Putamen (tissue), 1 donor: ENCODE measurements around the gene SPTB.

Experiments used
- DNase-seq: peaks from one replicate; pipeline ENCODE4 v3.0.0-alpha.2; 2016; ENCODE audit warnings: low spot score

SPTB gene

DNA sequence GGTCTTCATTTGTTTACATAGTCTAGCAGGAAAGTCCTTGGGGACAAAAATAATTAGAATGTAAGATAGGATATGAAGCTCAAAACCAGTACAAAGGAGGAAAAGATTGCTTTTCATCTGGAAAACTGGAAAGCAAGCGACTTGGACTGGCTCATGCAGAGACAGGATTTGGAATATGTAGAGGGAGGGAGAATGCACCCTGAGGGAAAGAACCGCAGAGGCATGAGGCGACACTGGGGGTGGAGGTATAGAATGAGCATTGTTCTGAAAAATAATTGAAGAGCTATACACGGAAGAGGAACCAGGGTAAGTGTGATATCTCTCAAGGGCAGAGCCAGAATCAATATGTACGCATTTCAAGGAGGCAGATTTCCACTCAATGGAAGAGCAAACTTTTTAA, 90.0 kb downstream of the SPTB start:
- no peak for DNase-seq

DNA sequence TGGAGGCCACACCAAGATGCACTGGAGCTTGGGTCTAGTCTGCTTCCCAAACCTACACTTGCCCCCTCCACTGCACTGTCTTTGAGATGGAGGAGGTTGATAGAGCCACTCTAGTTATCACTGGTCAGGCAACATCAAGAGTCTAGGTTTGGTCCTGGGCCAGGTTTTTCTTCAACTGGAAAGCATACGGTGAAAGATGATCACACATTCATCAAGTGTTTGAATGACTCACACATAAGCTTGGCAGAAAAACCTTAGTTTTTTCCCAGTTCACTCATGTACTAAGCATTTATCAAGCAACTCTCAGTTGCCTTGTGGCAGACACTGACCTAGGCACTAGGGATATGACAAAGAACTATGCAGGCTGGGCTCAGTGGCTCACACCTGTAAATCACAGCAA, 91.0 kb downstream of the SPTB start:
- DNase-seq = no peak

DNA sequence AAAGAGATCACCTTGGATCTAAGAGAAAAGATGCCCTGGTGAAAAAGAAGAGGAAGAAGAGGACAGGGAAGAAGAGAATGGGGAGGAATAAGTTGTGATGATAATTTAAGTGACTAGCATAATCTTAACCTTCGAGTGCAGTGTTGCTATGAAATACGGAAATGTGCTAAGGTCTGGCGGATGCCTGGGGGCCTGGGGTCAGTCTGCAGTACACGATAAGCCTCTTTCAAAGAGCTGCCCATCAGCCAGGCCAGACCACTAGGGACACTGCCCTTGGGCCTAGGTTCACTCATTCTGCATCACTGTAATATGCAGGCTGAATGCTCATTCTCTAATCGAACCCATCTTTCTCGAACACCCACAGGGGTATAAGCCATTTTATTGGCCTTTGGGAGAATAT, 92.1 kb downstream of the SPTB start:
- DNase-seq = no peak

DNA sequence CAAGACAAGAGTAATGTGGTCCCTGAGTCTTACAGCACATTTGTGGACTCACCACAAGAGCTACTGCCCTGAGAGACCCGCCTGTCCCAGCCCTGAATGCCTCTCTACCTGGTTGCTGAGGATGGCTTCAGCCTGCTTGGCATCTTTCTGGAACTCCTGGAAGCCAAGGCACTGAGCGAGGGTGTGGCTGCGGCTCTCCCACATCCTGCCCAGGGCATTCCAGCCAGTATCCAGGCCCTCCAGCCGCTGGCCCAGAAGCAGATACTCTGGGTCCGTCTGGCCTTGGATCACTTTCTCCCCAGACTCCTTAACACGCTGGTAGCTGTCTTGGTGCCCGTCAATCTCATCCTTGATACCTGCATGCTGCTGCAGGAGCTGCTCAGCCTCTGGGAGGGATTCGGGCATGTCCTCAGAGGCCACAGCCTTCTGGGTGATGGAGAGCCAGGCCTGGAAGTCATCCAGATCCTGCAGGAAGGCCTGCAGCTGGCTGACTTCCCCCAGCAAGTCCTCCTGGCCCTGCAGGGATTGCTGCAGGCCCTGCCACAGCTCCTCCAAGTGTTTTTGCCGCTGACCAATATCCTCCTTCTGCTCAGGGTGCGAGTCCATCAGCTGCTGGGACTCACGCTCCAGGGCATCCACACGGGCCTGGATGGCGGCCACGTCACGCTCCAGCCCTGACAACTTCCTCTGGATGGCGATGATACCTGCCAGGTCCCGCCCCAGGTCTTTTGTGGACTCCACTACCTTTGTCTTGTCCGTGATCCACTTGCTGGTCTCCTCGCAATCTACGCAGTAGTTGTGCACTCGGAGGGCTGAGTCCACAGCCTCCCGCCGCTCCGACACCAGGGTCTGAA, 93.2 kb downstream of the SPTB start:
- DNase-seq = no peak

DNA sequence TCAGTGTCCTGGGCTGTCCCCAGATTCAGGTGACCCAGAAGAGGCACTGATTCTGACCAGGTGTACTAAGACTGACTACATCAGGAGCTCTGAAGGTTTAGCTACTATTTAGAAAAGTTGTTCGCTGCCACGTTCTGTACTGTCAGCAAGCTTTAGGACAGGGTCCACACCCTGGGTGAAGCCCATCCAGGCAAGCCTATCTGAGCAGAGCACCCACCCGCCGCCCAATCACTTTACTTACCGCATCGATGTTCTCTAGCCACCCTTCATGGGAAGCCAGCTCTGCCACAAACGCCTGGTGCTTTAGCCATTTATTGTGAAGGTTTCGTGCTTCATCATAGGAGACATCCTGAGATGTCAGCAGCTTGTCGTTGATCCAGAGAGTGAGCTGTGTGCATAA, 95.7 kb downstream of the SPTB start:
- DNase-seq = no peak

DNA sequence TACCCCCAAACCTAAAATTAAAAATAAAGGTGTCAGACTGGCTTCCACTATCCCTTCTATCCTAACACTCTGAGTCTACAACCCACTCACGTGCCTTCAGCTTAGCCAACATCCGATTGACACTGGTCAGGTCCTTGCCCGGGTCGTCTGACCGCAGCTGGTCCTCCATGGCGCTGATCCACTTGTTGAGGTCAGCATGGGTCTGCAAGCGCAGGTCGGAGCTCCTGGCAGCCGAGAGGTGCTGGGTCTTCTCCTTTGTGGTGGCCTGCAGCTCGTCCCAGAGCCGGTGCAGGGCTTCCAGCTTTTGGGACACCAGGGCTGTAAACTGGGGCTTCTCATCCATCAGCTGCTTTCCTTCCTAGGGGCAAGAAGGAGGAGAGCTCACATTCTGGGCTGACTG, 97.5 kb downstream of the SPTB start:
- no peak for DNase-seq

DNA sequence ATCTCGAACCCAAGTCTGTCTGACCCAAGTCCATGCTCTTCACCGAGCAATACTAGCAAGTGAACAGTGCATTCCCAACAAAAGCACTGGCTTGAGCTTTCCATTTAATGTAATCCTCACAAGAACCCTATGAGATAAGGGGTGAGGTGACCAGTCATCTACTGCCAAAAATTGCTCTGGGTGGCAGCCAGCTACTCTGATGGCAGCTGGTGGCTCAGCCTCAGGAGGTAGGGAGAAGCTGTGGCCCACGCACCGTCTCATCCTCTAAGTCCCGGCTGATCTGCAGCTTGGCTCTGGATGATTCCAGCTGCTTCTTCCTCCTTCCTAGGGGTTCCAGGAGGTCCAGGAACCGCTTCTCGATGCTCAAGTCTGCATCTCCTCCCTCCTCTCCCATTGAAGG, 100.2 kb downstream of the SPTB start:
- no peak for DNase-seq

DNA sequence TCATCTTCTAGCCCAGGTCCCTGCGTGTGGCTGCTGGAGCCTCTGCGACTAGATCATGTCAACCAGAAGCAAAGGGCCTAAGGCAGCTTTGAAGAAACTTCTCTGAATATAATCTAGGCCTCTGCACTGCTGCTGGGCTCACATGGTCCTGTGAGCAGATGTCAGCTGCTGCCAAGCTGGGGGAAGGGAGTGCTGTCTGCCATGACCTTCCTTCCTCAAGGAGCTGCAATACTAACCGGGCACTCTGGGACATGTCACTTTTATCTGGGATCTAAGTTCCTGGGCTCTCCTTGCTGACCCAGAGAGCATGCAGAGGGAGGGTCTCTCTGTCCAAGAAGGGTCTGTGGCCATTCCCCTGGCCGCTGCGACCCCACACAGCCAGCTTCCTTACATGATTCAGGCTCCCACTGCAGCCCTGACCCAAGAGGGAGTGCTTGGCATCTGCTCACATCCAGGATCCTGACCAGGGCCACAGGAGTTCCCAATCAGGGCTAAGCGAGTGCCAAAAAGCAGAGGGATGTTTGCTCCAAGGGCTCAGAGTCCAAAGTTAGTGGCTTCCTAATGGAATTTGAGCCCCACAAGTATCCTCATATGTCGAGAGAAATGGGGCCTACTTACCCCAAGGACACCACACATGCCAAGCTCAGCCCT, 101.5 kb downstream of the SPTB start:
- DNase-seq = no peak

DNA sequence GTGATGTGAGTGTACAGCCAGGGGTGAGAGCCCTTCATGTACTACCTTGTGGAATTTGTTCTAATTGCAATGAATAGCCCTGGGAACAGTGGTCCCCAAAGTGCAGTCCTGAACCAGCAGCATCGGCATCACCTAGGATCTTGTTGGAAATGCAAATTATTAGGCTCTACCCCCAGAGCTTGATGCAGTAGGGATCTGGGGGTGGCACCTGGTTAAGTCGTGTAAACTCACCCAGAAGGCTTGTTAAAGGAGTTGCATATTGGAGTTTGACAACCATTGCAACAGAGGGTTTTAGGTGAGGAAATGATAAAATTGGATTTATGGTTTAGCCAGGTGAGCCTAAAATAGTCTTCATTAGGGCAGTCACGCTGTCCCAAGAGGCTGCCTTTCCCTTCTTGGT, 102.2 kb downstream of the SPTB start:
- no peak for DNase-seq

DNA sequence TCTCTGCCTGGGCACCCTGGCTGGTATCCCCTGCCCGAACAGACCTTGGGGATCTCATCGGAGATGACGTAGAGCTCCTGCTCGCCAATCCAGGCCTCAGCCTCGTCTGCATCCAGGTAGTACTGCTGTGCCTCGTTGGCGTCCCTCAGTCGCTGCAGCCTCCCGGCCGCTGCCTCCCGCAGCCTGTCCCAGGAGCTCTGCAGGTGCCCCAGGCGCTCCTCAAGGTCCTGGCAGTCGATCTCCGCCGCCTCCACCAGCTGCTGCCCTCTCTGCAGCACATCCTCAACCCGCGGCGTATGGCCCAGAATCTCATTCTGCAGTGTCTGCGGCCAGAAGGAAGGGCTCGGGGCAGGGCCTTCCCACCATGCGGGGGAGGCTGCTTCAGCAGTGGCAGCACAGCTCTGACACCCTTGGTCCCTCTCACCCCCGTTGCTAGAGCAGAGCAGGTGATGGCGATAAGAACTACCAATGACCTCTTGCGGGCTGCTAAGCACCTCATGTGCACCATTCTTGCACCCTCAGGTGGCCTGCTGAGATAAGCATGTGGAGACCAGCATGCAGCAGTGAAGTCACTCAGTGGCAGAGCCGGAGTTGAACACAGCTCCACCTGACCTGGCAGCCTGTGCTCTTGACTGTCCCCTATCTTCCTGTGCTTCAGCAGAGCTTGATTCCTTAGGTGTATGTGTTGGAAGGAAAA, 104.5 kb downstream of the SPTB start:
- no peak for DNase-seq

DNA sequence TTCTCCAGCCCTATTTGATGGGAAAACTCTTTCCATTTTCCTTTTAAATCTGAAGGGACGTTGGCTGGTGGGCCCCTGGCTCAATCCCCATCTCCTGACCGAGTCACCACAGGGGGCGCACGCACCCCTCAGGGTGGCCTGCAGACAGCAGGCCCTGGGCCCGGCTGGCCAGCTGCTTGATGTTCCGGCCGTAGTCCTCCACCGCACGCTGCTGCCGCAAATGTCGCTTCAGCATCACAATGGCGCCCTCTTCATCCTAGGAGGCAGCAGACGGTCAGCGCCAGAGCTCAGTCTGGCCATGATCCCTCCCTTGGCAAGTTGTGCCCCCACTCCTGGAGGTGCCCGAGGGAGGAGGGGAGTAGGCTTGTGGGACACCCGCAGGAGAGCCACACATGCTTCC, 105.4 kb downstream of the SPTB start:
- DNase-seq = no peak

DNA sequence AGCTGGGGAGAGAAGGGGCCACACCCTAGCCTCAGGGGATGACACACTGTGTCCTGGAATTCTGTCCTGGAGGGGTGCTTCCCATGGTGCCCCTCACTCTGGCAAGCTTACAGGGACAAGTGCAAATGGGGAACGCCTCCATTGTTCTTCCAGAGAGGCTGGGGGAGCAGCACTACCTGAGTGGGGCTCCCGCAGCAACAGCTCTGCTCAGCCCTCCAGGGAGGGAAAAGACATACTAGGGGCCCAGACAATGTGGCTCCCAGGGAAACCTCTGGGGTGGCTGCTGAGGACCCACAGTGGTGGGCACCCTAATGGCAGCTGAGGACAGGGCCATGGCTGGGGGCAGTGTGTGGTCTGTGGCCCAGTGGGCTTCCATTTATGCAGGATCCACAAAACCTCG, 106.1 kb downstream of the SPTB start:
- no peak for DNase-seq

DNA sequence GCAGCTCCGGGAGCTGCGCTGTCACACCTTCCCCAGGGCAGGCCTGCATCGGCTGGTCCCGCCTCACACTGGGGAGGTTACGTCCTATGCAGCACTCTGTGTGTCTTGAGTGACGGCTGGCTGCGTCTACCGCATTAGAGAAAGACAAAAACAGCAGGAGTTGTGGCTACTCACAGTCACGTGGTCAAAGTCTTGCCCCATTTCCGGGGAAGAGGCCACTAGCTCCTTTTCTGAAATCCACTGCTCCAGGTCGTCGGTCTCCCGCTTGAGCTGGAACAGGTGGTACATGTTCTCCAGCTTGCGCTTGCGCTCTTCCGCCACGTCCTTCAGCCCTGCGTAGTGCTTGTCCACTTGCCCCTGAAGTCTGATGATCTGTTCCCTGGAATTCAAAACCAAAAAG, 106.7 kb downstream of the SPTB start:
- no peak for DNase-seq

DNA sequence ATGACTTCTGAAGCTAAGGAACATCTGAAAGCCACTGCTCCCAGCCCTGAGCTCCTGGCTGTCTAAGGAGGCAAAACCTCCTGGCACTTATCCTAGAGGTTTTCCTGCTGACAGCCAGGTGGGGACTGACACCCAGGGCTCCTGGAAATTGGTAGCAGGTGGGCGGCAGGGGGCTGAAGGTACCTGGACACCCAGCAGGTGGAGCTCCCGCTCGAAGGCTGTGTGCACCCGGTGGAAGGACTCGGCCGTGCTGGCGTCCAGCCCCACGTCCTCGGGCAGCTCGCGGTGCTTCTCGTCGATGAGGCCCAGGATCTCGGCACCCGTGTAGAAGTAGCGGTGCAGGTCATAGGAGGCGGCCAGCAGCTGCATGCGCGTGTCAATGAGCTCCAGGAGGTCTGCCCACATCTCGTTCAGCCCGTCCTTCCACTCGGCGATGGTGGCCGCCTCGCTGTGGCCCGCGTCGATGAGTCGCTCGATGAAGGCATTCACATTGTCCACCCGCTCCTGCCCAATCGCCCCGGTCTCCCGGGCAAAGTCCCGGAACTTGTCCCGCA, 107.2 kb downstream of the SPTB start:
- DNase-seq = no peak

DNA sequence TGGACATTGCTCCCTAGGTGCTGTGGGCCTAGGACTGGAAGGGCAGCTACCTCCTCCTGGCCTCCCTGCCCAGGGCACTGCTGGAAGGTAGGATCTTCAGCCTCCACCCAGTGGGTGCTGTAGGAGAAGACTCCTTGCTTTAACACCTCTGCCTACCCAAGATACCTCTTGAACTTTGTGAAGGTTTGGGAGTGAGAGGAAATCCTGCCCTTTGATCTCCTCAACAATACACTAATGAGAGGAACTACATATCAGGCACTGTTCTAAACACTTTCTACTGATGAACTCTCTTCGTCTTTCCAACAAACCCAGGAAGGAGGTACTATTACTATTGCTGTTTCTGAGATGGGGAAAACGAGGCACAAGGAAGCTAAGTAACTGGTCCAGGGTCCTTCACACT, 108.5 kb downstream of the SPTB start:
- no peak for DNase-seq

DNA sequence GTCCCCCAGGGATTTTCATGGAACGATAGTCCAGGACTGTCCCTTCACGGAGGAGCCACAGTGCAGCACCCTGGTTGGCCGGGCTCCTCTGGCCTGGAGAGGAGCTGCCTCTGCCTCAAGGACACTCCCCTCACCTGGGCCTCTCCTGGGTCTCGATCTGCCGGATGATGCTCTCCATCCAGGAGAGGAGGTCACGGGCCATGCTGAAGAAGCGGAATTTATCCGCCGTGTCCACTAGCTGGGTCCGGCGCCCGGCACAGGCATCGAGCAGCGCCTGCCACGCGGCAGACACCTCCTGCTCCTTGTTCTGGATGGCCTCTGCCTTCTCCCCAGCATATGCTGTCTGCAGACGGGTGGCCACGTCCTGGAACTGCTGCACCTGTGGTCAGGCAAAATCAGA, 109.0 kb downstream of the SPTB start:
- DNase-seq = no peak

DNA sequence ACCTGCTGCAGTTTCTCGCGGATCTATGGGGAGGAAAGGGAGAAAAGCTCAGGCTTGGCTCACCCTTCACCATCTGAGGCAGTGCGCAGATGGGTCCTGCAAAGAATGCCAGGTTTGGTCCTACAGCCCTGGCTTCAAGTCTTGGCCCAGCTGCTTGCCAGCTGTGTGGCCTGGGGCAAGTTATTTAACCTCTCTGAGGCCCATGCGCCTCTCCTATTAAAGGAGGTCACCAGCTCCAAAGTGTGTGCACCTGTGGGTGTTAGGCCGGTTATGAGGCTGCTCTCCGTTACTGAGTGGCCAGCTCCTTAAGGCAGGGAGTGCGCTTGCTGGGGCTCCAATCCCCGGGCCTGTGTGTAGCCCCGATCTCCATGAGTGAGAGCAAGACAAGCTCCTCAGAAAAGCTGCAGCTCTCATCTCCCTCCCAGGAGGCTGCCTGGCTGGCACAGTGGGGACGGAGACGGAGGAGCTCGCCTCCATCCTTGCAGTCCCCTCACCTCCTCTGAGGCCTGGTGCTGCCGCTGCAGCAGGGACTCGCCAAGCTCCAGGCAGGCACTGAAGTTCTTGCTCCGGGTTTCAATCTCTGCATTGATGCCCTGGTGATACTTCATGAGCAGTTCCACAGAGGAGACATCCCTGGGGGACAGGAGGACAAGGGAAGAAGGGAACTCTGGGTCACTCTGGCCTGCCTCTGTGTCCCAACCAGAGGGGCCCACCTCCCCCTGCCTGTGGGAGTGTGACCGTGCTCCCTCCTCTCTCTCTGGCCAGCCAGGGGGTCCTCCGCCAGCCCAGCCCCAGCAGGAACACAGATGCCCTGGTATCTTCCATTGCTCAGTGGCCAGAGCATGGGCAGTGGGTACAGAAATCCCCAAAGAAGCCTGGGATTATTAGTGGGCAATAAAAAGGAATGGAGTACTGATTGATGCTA, 110.3 kb downstream of the SPTB start:
- no peak for DNase-seq

DNA sequence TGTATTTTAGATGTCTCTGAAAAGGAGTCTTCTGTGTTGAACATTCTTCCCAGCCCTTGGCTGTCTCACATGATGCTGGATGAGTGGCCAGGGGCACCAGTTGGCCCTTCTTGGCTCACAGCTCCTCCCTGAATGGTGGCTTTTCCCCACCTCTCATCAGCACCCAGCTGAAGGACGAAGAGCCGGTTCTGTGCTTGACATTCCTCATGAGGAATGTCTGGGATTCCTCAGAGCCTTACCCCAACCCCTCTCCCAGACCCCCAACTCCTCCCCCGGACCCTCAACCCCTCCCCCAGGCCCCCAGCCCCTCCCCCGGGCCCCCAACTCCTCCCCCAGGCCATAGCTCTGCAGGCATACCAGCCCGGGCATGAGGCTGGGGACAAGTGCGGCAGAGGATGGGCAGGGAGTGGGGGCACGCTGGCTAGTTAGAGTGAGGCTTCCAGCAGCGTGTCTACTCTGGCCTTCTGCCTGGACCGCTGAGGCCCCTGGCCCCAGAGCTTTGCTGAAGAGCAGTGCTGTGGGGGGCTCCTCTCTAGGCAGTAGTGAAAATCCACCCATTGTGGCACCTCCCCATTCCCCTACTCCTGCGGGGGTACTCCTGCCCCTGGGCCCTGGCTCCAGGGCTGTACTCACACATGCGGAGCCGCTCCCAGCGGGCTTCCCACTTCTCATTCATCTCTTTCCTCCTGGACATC, 111.2 kb downstream of the SPTB start:
- no peak for DNase-seq

DNA sequence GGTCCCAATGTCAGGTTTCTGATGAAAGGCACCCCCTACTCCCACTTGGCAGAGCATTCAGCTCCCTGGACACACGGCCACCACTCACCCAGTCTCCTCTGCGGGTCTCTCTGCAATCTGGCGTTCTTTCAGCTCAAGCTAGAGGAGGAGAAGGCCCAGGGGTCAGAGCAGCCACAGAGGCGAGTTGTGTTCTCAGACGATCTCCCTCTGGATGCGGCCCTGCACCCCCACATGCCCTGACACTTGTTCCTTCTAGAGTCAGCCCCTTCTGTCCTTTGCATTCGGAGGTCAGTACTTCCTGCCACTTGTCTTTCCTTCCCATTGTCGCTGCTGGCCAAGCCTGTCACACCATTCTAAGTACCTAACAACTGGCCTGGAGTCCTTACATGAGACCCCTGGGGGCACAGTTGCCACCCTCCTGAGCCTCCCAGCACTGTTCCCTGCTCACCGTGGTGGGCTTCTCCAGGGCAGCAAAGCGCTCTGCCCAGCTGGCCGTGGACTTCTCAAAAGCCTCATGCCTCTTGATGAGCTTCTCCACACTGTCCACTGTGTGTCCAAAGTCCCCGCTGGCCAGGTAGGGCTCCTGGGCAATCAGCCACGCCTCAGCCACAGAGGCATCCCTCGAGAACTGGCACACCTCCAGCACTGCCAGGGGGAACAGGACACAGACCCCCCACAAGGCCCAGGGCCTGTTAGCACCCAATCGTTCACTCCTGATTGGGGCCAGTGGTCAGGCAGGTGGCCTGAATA, 112.3 kb downstream of the SPTB start:
- DNase-seq = no peak

DNA sequence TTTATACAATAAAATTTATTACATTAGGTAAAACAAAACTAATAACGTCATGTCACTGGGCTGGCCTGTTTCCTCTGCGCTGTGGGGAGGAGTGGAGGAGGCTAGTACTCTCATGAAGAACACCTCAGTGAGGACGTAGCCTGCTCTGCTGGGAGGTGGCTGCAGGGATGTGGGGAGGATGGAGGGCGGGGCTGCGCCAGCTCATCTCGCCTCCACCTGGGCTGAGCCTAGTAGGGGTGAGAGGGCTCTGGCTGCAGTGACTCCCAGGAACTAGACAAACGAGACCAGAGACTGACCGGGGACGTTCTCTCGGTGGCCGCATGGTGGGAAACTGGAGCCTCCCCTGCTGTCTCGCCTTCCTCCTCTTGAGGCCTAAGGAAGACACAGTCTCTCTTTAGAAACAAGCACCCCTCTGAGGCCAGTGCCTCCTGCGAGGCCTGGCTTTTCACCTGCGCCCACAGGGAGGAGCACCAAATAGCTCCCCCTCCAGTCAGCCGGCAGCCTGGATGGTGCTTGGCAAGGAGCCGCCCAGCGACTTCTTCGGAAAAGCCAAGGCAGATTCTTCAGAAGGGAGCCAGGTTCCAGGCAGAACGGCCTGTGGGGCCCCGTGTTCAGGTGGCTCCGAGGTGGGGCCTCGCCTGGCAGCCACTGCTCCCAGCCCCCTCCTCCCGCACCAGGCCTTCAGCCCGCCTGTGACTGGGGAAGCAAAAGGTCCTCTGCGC, 113.1 kb downstream of the SPTB start:
- no peak for DNase-seq
